HG03469 (cell line): ENCODE results near the gene GABBR2.

Experiments used
- ATAC-seq: cut with Tn5 transposase; IDR thresholded peaks from one replicate; pipeline ENCODE4 v1.9.1; 2021; ENCODE audit warnings: mild to moderate bottlenecking, moderate library complexity, moderate number of reproducible peaks; ENCODE audit not compliant: unreplicated experiment

GABBR2 gene

DNA sequence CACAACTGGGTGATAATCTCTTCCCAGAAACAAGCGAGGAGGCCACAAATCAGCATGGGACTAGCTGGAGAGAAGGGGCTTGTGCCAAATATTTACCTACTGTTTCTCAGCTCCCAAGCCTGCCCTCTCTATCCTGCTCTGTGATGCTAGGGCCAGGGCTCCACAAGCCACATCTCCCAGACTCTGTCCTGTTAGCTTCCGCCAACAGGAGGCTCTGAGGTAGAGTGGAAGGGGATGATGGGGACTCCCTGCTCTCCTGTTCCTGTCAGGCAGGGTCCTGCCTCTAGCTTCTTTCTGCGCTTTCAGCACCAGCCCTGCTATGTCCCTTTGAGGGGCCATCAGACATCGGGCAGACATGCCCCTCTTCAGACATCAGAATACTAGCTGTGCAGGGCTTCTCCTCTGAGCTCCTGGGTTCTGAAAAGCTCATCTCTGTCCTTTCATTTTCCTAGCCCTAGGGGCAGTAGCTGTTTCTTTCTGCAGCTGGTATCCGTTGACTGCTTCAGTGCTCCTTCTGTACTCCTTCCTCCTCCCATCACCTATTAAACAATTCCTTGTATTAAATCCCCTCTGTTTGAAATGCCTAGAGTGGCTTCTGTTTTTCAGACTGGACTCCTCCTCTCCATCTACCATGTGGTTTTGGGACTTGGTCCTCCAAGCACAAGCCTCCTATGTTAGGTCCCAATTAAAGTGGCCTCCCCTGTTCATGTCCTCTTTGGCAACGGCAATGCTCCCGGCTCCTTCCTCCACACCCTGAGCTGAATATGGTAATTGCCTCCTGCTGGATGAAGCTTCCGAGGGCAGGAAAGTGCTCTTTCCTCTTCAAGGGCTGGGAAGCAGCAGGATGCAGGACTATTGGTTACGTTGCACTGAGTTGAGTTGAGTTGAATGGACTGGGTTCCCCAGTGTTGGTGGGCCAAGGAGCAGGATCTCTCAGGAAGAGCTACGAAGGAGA is 292.2 kb downstream of the GABBR2 start:
- no peak for ATAC-seq

DNA sequence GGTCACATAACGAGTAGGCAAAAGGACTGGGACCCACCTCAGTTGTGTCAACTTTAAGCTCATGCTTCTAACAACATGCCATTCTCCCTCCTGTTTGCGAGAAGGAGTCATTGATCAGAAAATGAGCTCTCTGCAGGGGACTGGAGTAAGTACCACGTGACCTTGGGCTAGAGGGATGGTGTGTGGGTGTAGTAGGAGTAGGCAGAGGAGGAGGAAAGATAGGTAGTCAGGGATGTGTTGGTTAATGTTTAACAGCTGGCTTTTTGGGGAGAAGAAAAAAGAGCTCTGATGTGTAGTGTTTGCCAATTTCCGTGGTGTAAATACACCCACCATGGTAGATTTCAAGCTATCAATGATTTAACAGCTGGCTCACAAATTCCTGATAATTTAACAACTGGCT is 293.0 kb downstream of the GABBR2 start:
- ATAC-seq = no peak

DNA sequence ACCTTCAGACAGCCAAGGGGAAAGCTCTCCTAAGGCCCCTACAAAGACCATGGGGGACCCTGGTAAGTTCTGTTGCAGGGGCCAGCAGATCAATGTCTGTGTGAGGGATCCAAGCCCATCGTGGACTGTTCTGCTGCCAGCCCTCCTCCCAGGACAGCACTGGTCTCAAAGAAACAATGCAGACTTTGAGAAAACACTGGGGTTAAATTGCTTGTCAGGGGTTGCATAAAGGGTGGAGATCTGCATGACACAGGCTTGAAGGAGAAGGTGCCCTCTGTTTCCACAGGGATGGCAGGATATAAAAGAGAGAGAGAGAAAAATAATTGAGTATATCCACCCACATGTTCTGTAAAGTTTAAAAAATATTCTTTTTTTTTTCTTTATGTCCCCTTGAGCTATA is 295.7 kb downstream of the GABBR2 start:
- no peak for ATAC-seq

GRCh38 chr9:98412101-98412842 is 296.5 kb downstream of the GABBR2 start:
- ATAC-seq = no peak

DNA sequence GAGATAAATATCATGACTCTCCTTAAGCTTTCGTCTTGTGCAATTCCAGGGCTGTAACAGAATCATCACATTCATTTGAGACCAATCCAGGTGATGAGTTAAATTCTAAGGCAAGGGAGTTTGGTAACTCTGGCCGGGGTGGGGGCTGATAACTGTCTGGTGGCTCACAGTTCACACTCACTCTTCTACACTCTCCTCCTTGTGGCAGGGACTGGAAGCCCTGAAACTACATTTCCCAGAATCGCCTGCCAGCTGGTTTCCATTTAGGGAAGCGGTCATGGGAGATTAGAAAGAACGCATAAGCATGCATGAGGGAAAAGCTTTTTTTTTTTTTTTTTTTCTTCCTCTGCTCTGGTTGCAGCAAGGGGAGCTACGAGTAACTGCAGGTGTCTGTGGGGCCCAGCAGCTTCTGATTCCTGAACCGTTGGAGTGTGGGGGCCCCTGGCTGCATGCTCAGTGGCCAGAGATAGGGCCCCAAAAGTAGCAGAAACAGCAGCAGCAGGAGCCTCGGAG is 298.5 kb downstream of the GABBR2 start:
- ATAC-seq = no peak

- no peak for ATAC-seq
These were observed 299.0 kb downstream of the GABBR2 start for GRCh38 chr9:98409719-98410118.

DNA sequence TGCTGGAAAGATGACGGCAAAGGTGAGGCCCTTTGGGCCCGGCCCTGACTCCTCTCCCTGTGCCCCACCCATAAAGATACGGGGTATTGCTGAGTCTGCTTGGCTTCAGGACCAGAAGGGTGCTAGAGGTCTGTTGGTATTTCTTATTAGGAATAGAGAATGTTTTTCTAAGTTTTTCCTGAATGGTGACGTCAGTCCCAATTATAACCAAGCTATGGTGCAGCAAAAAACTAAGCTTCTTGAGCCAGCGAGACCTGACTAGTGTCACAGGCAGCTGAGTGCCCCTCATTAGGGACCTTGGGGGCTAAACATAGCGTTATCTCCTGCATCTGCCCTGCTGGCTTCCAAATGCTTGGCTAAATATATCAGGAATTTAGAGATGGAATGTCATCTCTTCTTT is 302.3 kb downstream of the GABBR2 start:
- ATAC-seq = no peak

DNA sequence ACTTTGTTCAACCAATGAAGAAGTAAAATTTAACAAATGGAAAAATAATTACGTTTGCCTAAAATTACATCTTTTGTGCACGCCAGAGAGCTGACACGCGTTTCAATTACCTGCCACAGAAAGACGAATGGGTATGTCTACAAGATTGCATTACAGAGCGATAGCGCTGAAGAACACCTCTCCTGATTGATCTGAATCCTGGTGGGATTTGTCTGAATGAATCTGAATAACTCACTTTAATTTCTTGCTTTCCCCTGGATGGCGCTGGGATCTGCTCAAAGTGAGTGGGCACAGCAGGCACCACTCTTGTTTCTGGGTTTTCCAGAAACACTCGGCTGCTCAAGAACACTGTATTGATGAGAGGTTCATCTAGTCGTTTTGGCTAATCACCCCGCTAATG is 304.5 kb downstream of the GABBR2 start:
- ATAC-seq = no peak

DNA sequence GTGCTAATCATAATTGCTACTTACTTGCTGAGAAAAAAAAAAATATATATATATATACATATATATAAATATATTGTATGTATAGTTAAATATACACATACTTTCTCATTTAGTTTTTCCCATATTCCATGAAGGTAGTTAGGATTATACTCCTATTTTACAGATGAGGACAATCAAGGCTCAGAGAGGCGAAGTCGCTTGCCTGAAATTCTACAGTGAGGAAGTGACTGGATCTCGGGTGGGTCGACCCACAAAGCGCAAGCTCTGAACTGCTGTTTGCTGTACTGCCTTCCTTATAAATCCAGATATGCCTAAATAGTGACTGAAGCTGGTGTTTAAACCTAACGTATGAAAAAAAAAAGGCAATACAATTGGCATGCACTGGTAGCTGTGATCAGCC is 305.0 kb downstream of the GABBR2 start:
- no peak for ATAC-seq

DNA sequence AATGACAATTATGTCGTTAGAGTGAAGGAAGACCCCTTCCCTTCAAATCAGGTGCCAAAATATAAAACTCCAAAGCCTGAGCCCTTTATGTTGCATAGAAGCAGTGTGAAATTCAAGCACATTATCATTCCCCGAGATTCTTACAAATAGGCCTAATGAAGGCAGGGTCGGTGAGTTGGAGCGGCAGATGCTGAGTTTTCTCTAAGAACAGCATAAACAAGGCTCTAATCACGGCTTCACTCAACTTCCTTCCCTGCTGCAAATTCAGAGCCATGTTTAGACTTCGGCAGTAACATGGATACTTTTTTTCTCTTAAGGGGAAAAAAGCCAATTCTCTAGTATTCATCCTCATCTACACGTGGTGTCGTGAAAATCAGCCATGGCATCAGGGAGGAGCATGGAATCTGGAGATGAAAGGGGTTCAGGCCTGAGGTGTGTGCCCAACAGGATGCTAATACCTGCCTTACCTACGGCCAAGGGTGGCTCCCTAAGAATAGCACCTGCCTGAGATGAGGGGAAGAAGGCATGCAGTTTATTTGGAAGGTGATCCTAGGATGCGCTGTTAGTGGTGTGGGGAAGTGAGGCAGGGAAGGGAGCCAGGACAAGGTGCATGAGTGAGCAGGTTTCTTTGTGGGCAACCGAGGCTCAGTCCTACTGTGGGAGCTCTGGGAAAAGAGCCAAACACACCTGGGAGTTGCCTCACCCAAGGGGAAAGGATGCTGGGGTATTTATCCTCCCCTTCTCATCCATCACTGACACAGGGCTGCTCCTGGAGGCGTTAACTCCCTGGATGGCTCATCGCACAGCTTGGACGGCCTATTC is 306.5 kb downstream of the GABBR2 start:
- ATAC-seq = no peak

DNA sequence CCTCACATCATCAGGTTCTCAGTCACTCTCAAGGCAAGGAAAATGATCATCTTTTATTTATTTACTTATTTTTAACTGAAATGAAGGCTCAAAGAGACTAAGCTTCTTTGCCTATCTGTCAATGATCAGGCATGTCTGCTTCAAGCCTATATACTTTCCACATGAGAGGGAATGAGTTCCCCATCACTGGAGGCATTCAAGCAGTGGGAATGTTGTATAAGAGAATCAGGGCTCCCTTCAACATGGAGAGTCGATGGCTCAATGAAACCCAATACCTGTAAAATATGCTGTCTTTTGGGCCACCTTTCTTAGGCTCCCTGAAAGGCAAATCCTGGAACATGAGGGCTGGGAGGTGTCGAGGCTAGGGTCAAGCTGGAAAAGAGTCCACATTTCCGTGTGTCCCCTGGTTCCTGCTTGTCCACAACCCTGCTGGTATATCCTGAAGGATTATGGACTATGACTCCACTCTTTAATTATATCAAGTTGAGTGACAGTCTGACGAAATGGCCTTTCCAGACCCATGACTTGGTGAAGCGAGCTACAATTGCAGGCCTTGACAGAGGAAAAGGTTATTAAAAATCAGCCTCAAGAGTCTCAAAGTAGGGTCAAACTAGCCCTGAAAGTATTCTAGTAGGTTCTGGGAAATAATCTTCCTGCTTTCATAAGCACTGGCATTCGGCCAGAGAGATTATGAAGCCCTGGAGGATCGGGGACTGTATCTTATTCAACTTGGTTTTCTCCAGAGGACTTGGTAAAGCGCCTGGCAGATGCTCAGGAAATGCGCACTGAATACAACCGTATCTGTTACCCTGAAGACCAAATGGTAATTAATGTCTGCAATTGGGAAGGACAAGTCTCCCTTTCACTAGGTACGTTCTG is 307.4 kb downstream of the GABBR2 start:
- no peak for ATAC-seq

DNA sequence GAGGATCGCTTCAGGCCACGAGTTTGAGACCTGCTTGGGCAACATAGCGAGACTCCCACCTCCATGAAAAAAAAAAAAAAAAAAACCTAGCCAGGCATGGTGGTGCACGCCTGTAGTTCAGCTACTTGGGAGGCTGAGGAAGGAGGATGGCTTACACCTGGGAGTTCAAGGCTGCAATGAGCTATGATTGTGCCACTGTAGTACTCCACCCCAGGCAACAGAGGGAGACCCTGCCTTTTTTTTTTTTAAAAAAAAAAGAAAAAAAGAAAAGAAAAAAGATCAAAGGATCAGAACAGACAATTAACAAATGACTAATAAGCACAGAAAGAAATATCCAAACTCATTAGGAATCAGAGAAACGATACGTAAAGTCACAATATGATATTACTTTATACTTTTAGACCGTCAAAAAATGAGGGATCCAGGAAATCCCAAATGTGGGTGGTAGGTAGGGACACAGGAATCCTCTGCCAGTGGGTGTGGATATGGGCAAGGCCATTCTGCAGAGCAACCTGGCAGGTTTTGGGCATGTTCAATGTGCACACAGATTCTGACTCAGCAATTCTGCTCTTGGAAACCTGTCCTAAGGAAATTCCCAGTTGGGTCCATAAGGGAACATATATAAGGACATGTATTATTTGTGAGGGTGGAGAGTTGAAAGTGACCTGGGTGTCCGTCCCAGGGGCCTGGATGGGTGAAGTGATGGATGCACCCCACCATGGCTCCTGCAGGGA is 308.6 kb downstream of the GABBR2 start:
- ATAC-seq = no peak

- no peak for ATAC-seq
These were observed 312.1 kb downstream of the GABBR2 start for GRCh38 chr9:98396656-98397055.

DNA sequence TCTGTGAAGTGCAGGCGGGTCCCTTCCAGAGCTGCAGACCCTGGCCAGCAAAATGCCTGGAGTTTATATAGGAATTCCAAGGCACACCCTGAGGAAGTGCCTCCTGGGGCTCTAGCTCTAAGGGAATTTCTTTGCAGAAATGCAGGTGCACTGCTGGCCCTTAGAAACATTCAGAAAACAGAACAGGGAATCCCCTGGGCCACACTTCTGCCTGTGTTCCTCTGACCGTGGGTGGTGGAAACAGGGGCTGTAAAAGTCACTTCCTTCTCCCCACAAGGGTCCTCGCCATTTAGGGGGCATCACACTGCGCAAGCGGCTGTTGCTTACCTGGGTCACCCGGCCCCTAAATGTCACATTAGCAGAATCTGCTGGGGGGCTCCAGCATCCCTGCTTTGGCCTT is 312.5 kb downstream of the GABBR2 start:
- ATAC-seq = no peak

- ATAC-seq = no peak
These were observed 316.9 kb downstream of the GABBR2 start for GRCh38 chr9:98391867-98392266.

DNA sequence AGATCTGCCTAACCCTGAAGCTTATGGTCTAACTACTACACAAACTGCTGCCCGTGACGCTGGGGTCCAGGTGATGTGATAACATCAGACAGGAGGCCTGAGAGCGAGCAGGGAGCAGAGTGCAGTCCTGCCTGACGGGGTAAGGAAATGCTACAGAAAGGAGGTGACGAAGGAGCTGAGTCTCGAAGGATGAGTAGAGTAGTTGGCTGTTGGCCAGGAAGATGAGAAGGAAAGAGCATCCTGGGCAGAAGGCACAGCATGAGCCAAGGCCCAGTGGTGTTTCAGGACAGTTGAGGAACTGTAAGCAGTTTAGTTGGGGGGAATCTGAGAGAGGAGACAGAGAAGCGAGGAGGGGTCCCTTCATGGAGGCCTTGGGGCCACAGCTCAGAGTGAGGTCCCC is 317.3 kb downstream of the GABBR2 start:
- no peak for ATAC-seq

GRCh38 chr9:98385751-98386150 is 323.0 kb downstream of the GABBR2 start:
- no peak for ATAC-seq

GRCh38 chr9:98383758-98384157 is 325.0 kb downstream of the GABBR2 start:
- no peak for ATAC-seq
